Neural progenitor cell (in vitro differentiated cells): ENCODE measurements around the gene PPIL1.

Experiments used
- EZH2 ChIP-seq: fragments of 200-600 bp; sonication (generic); IDR thresholded peaks from 2 replicates; pipeline ENCODE4 v1.6.1; 2017; ENCODE audit warnings: antibody characterized with exemption, mild to moderate bottlenecking, moderate library complexity
- EZH2phosphoT487 ChIP-seq: fragments of 200-600 bp; sonication (generic); IDR thresholded peaks from 2 replicates; pipeline ENCODE4 v1.6.1; 2017; ENCODE audit warnings: antibody characterized with exemption
- TF ChIP-seq, protein P1 (sequence below): fragments of 200-600 bp; sonication (generic); IDR thresholded peaks from 2 replicates; pipeline ENCODE4 v1.5.1; 2017; ENCODE audit warnings: antibody characterized with exemption, mild to moderate bottlenecking

DNA sequence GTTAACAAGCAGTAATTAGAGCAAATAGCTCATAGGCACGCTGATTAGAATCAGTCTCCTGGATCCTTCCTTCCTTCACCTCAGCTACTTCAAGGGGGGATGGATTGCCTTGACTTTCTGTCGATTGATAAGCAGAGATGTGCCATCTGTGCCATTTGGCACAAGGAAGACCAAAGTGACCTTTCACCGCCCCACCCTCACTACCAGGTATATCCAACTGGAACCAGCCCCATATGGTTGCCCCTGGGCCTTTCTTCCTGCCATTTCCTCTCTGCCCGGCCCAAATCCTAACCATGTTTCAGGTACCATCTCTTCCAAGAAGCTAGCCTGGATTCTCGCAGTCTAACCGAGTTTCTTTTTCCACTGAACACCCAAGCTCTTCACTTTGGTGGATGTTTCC is 26.6 kb downstream of the PPIL1 start:
- TF ChIP-seq, protein P1, sequence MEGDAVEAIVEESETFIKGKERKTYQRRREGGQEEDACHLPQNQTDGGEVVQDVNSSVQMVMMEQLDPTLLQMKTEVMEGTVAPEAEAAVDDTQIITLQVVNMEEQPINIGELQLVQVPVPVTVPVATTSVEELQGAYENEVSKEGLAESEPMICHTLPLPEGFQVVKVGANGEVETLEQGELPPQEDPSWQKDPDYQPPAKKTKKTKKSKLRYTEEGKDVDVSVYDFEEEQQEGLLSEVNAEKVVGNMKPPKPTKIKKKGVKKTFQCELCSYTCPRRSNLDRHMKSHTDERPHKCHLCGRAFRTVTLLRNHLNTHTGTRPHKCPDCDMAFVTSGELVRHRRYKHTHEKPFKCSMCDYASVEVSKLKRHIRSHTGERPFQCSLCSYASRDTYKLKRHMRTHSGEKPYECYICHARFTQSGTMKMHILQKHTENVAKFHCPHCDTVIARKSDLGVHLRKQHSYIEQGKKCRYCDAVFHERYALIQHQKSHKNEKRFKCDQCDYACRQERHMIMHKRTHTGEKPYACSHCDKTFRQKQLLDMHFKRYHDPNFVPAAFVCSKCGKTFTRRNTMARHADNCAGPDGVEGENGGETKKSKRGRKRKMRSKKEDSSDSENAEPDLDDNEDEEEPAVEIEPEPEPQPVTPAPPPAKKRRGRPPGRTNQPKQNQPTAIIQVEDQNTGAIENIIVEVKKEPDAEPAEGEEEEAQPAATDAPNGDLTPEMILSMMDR: no peak
- no peak for TF ChIP-seq EZH2
- TF ChIP-seq EZH2phosphoT487: no peak
